ENCODE measurements around the gene CAPZB.
A peak's percentile ranks its signal among the peaks of the same experiment; 100 is the strongest.

The CAPZB gene

DNA sequence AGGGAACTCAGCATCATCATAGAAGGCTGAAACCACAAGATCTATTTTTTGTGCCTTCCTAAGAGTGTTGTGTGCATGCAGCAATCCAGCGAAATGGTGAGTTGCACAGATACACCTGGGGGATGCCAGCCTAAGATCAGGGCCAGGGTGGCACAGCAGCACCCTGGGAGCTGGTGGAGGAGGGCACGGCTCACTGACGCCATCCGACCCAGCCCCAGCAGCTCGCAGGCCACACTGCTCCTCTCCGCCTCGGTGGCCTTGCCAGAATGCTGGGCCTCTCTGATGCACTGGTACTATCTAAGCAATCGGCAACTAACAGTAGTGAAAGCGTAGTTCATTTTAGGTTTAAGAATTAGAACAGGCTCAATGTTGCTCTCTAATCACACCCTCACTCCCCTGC is 37.8 kb downstream of the CAPZB start:
- no peak for DNase-seq

GRCh38 chr1:19445417-19446342 is 39.7 kb downstream of the CAPZB start:
- peak; percentile 72 for DNase-seq

DNA sequence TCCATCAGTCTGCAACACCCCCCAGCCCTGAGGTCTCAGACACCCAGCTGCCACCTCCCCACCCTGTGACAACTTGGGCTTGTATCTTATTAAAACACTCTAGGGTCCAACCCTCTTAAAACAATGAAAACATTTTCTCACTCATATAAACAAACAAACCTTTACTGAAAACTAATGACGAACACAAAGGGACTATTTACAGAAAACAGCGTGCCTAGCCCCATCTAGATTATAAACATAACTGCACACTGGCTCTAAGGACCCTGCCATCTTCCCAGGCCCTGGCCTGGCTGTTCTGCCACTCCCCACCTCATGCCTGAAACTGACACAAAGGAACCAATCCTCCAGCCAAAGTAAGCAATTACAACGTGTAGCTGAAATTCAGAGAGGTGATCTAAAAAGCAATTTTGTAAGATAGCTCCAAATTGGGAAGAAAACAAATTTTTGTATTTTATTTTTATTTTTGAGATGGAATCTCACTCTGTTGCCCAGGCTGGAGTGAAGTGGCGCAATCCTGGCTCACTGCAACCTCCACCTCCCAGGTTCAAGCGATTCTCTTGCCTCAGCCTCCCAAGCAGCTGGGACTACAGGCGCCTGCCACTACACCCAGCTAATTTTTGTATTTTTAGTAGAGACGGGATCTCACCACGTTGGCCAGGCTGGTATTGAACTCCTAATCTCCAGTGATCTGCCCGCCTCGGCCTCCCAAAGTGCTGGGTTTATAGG is 40.9 kb downstream of the CAPZB start:
- no peak for DNase-seq

DNA sequence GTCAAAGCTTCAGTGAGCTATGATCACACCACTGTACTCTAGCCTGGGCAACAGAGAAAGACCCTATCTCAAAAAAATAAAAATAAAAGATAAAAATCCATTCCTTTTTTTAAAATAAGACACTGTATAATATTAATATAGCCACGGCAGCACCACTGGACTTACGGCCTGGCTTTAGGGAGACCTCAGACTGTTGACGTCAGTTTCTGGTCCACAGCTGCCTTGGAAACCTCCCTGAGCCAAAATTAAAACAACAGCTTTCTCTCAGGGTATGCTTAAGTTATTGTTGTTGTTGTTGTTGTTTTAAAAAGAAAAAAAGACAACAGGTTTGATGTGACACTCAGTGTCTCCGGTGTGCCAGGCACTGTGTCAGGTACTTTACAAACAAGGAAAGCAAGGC is 42.0 kb downstream of the CAPZB start:
- no peak for DNase-seq

DNA sequence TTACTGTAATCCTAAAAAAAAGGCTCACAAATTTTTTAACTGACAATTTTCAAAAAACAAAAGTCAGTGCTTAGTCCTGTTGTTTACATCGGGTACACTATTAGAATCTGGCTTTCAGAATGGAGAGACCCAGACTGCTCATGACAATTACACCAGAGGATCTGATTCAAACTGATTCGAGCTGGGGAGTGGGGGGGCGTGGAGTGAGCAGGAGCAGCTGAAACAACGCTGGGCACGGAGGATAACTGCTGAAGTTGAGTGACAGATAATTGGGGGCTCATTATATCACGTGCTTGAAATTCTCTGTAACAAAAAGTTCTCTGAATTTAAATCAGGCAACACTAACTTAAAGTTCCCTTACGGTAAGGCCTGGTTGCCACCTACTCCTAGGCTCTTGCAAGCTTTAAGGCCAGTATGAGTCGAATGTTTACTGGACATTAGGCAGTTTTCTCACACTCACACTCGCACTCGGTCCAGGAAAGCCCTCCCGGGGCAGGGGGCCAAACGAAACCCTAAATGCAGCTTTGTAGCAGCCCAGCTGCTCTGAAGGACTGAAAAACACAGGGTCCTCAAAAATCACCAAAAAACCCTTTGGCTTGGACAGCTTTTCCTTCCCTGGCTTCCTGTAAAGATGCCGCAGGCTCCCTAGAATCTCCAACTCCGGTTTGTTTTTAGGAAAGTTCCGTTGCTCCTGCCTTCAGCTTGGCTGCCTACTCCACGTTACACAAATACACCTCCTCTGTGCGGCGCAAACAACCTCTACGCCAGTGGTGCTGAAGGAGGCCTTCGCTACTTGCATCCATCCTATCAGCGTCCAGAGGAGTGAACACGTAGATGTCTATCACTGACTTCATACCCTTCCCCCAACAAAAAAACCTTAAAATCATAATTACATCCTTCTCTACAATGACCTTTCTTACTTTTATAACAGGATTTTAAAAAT is 42.9 kb downstream of the CAPZB start:
- no peak for DNase-seq

DNA sequence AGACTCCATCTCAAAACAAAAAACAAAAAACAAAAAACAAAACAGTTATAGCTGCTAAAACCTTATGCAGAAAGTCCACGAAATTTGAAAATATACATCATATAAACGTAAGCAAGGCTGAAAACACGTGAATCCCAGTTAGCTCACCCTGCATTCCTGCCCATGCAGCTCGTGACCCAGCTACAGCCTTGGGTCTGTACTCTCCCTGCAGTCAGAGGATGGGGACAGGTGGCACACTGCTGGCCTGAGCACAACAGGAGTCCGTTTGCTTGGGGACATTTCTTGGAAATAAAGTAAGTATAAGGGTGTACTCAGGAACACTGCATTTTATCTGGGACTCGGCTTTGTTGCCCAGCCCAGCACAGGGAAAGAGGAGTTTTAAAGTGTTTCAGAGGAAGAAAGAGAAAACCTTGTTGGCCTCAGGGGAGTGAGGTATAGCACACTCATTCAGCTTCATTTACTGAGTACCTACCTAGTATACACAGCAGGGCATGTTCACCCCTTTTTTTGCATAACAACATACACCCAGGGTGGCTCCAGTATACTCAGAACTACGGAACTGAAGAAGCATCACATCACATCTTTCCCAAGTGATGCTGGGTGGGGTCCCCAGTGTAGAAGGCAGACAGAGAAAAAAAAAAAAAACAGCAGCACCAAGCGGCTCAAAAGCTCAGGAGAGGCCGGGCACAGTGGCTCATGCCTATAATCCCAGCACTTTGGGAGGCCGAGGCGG is 44.1 kb downstream of the CAPZB start:
- DNase-seq = no peak

- DNase-seq = no peak
These were observed 45.7 kb downstream of the CAPZB start for GRCh38 chr1:19439464-19440171.

DNA sequence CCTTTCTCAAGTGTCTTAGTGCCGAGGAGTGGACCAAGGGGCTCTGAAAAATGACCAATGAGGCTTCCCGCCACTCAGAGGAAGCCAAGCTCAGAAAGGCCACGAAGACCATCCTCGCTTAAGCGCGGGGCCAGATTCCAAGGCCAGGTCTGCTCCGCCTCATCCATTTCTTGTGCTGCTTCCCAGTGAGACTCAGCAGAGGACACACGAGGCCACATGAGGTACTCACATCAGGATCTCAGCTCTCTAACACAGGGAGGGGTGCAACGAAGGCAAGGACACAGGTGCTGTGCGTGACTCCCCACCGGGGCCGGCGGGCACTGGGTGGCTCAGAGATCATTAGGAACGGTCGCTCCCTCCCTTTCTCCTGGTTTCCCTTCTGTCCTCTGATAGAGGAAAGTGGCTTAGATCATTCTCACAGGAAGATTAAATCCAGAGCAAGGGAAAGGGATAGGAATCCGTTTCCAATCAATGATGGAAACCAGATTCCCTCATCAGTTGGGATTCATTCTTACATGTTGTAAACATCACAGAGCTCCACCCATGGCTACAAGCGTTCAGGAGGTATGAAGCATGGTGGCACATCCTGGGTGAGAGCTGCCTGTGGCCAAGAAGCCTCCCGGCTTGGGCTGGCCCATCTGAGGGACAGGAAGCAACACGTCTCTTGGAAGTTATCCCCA is 46.7 kb downstream of the CAPZB start:
- no peak for DNase-seq

- DNase-seq = no peak
These were observed 47.4 kb downstream of the CAPZB start for GRCh38 chr1:19437891-19438294.

GRCh38 chr1:19436716-19437476 is 48.4 kb downstream of the CAPZB start:
- DNase-seq = no peak

- no peak for DNase-seq
These were observed 49.4 kb downstream of the CAPZB start for GRCh38 chr1:19435851-19436455.

- no peak for DNase-seq
These were observed 50.2 kb downstream of the CAPZB start for GRCh38 chr1:19435181-19435580.

- no peak for DNase-seq
These were observed 51.7 kb downstream of the CAPZB start for GRCh38 chr1:19433719-19433998.

DNA sequence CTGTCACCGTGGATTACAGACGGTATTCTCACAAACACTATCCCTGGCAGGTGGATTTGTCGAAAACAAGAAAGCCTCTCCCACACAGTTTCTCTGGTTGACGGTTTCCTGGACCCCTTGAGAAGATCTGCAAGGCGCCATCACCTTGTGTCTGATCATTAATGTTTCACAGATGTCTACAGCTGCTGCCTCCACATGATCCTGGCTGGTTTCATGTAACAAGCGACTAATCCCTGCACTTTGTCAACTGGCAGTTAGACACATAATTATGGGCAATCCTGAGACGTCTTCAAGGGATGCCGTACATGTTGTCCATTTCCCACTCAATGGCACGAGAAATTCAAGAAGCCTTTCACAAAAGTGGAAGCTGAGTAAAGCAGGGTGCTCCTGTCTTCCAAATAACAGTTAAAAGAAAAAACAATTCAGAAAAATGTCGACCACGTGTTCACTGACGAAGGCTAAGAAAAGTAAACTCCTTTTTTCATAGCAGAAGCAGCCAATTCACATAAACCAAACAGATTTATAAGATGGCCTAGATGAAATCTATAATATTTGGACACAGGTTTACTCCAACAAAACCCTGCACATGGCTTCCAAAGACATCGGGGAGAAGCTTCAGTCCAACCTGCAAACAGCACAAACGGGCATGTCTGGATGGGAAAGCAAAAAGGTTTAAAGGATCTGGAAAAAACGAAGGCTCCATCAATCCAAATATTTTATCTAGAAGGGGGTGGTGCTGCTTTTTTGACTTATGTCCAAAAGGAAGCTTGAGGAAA is 52.2 kb downstream of the CAPZB start:
- no peak for DNase-seq

DNA sequence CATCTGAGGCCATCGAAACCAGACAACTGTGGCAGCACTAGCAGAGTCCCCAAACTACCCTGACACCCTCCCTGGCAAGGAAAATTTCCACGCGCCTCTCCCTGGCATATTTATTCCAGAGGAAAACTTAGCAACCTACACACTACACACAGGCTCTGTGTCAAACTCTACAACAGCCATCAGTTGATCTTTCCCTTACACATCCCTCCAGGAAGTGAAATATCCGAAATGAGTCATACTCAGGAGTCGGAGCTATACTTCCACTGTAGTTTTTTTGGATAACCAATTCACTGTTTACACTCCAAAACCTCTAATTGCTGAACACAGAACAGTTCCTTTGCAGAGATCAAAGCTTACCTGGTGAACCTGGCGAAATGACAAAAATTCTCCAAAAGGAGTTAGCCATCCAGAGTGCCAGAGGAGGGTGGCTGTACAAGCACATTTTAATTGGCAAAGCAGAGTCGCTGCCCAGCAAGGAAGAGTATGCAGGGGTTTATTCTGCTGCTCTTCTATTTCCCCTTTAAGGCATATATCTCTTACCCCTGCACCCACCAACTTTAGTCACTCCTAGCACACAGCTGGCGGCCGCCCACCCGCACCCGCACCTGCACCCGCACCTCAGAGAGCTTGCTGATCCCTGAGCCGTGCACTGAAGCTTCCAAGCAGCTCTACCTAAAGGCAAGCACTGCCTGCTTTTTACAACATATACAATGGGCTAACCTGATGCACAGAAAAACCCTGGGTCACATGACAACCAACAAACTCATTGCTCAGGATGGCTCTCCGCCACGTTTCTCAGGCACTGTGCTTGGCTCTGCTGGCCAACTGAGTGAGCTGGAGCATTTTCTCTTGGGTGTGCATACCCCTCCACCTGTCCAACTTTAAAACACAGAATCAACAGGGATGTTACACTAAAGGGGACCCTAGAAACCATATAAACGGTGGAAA is 54.9 kb downstream of the CAPZB start:
- no peak for DNase-seq

DNA sequence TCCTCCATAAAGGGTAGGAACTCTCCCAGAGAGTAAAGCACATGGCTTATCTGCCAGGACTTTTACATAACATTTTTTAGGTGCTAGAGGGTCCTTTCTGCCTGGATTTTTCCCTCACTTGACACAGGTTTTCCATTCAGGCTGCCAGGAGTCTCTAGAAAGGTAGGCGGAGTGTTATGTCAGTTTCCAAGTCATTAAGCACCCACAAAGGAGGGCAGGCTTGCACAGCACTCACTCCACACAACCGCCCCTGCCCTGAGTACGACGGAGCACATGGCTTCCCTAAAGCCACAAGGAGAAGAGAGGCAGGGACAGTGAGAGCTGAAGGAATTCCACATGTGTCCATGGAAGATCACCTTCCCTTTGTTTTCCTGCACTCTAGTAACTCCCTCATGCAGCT is 55.7 kb downstream of the CAPZB start:
- DNase-seq = no peak

GRCh38 chr1:19427087-19427781 is 58.1 kb downstream of the CAPZB start:
- no peak for DNase-seq

All from NCI-H146 (cell line).